B cell (primary cell): Measurements from ENCODE around the gene SLC22A13.

ENCODE experiments used
- EZH2 ChIP-seq: IDR thresholded peaks from 2 replicates; pipeline ENCODE4 v1.6.1; 2012; ENCODE audit warnings: borderline replicate concordance, low read depth, mild to moderate bottlenecking, moderate library complexity, low read length; ENCODE audit not compliant: insufficient read depth, poor library complexity, severe bottlenecking
- TF ChIP-seq, protein P1 (sequence below): fragments of 200-600 bp; IDR thresholded peaks from one replicate; pipeline ENCODE4 v1.8.0; 2022; ENCODE audit warnings: antibody characterized with exemption, mild to moderate bottlenecking

DNA sequence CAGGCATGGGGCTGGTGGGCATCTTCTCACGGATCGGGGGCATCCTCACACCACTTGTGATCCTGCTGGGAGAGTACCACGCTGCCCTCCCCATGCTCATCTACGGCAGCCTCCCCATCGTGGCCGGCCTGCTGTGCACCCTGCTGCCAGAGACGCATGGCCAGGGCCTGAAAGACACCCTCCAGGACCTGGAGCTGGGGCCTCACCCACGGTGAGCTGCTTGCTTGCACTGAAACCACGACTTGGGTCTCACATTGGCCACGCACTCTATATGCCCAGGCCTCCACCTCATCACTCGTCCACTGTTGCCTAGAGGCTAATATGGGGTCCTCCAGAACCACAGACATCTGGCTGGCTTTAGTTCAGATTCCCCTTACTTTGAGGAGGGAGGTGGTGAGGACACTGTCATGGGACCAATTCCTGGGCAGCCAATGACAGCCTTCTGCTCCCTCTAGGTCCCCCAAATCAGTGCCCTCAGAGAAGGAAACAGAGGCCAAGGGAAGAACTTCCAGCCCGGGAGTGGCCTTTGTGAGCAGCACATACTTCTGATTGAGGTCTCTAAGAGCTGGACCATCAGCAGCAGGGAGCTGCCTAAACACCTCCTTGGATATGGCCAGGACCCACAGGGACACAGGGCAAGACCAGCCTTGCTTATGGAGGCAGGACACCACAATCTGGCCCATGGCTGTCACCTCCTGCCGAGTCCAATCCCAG is 11.5 kb downstream of the SLC22A13 start:
- TF ChIP-seq, protein P1, sequence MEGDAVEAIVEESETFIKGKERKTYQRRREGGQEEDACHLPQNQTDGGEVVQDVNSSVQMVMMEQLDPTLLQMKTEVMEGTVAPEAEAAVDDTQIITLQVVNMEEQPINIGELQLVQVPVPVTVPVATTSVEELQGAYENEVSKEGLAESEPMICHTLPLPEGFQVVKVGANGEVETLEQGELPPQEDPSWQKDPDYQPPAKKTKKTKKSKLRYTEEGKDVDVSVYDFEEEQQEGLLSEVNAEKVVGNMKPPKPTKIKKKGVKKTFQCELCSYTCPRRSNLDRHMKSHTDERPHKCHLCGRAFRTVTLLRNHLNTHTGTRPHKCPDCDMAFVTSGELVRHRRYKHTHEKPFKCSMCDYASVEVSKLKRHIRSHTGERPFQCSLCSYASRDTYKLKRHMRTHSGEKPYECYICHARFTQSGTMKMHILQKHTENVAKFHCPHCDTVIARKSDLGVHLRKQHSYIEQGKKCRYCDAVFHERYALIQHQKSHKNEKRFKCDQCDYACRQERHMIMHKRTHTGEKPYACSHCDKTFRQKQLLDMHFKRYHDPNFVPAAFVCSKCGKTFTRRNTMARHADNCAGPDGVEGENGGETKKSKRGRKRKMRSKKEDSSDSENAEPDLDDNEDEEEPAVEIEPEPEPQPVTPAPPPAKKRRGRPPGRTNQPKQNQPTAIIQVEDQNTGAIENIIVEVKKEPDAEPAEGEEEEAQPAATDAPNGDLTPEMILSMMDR = no peak
- TF ChIP-seq EZH2 = no peak
